H1 (cell line): ENCODE data around the gene NLRP6. TPM values are rescaled to one million over a fixed set of nuclear protein-coding genes. Genes with fewer than 3 reads are reported as not detected.
A peak's percentile ranks its signal among the peaks of the same experiment; 100 is the strongest.

Experiments
- CTCF ChIA-PET: fragments of 300-600 bp; sonication (Branson Sonifier 250); formaldehyde crosslinking; loops from one replicate; lab custom pipeline; 2021; ENCODE audit not compliant: partially characterized antibody; lab: Charles Lee
- POLR2A ChIA-PET: fragments of 300-600 bp; sonication (Branson Sonifier 250); formaldehyde crosslinking; loops from one replicate; lab custom pipeline; 2021; ENCODE audit warnings: inconsistent platforms; ENCODE audit not compliant: partially characterized antibody; lab: Charles Lee
- DNase-seq, 2 experiments: peaks; one replicate each; pipeline versions ENCODE4 v3.0.0 to v3.0.0-alpha.2; 2010 to 2022; ENCODE audit warnings: low spot score in 2 of 2, low read depth in 1 of 2, mixed read lengths in 1 of 2
- FAIRE-seq: peaks from 2 replicates; lab custom pipeline; 2011; peaks lifted over from hg19 to GRCh38; lab: Jason Lieb, UNC
- H2AFZ ChIP-seq: 2 replicates; pipeline ENCODE4 v1.8.1; 2012; ENCODE audit warnings: low read length, inconsistent platforms
- H2AK5ac ChIP-seq: 2 replicates; pipeline ENCODE4 v1.6.1; 2013; ENCODE audit warnings: low read depth, low read length
- H2BK120ac ChIP-seq: replicated peaks from 2 replicates; pipeline ENCODE3; 2013; ENCODE audit warnings: low read depth, low read length, inconsistent platforms
- H2BK12ac ChIP-seq: 2 replicates; pipeline ENCODE4 v1.6.1; 2013; ENCODE audit warnings: low read depth, low read length
- H2BK15ac ChIP-seq: 2 replicates; pipeline ENCODE4 v1.6.1; 2013; ENCODE audit warnings: low read length
- H2BK20ac ChIP-seq: 2 replicates; pipeline ENCODE4 v1.6.1; 2013; ENCODE audit warnings: low read length
- H2BK5ac ChIP-seq: 2 replicates; pipeline ENCODE4 v1.6.1; 2013; ENCODE audit warnings: low read depth, low read length
- H3K14ac ChIP-seq: 2 replicates; pipeline ENCODE4 v1.6.1; 2013; ENCODE audit warnings: inconsistent platforms; ENCODE audit not compliant: insufficient read length
- H3K18ac ChIP-seq: 2 replicates; pipeline ENCODE4 v1.6.1; 2013; ENCODE audit warnings: low read length; ENCODE audit errors: extremely low read depth
- H3K23ac ChIP-seq: 2 replicates; pipeline ENCODE4 v1.6.1; 2013; ENCODE audit warnings: inconsistent platforms; ENCODE audit not compliant: insufficient read length
- H3K23me2 ChIP-seq: 2 replicates; pipeline ENCODE4 v1.6.1; 2013; ENCODE audit warnings: low read depth, low read length
- H3K27ac ChIP-seq: 2 replicates; pipeline ENCODE4 v1.6.1; 2011; ENCODE audit warnings: low read depth, low read length, inconsistent platforms
- H3K27me3 ChIP-seq, 4 experiments: replicated peaks in 1 of 4; 1 replicate in 1 of 4; 2 replicates in 3 of 4; pipeline versions ENCODE4 v1.6.1 to v1.8.1; 2011 to 2013; ENCODE audit warnings: low read length in 3 of 4, mild to moderate bottlenecking in 3 of 4, inconsistent platforms in 2 of 4, mixed read lengths in 2 of 4, moderate library complexity in 1 of 4; ENCODE audit not compliant: control insufficient read depth in 3 of 4, insufficient read depth in 3 of 4; ENCODE audit errors: extremely low read depth in 1 of 4
- H3K36me3 ChIP-seq, 4 experiments: 2 replicates each; pipeline versions ENCODE4 v1.6.1 to v1.8.1; 2011 to 2013; ENCODE audit warnings: mild to moderate bottlenecking in 4 of 4, low read length in 3 of 4, moderate library complexity in 2 of 4, control low read depth in 1 of 4, inconsistent platforms in 1 of 4; ENCODE audit not compliant: insufficient read depth in 4 of 4, control insufficient read depth in 2 of 4
- H3K4ac ChIP-seq: replicated peaks from 2 replicates; pipeline ENCODE3; 2013; ENCODE audit warnings: low read length, low read depth, mixed read lengths, inconsistent platforms; ENCODE audit not compliant: insufficient read length
- H3K4me1 ChIP-seq, 4 experiments: replicated peaks in 1 of 4; 1 replicate in 1 of 4; 2 replicates in 3 of 4; pipeline versions ENCODE4 v1.6.1 to v1.8.1; 2011 to 2013; ENCODE audit warnings: low read length in 3 of 4, inconsistent platforms in 2 of 4, mixed read lengths in 1 of 4; ENCODE audit not compliant: insufficient read depth in 4 of 4, control insufficient read depth in 3 of 4
- H3K4me2 ChIP-seq, 2 experiments: 2 replicates each; pipeline versions ENCODE4 v1.6.1 to v1.8.1; 2011 to 2013; ENCODE audit warnings: low read depth in 2 of 2, low read length in 2 of 2, control low read depth in 1 of 2, inconsistent platforms in 1 of 2, mild to moderate bottlenecking in 1 of 2; ENCODE audit not compliant: insufficient read depth in 1 of 2
- H3K4me3 ChIP-seq, 4 experiments: fragments of 200-600, 300-600 bp in 1 of 4; sonication (generic), shearing (Covaris generic), sonication (Bioruptor Twin) in 1 of 4; 2 replicates each; pipeline versions ENCODE4 v1.5.1 to v1.8.1; 2011 to 2016; ENCODE audit warnings: low read length in 4 of 4, low read depth in 3 of 4, control low read depth in 2 of 4, inconsistent platforms in 2 of 4, mild to moderate bottlenecking in 2 of 4, mixed read lengths in 1 of 4, moderate library complexity in 1 of 4; ENCODE audit not compliant: insufficient read depth in 2 of 4; ENCODE audit errors: extremely low read depth in 1 of 4
- H3K56ac ChIP-seq: replicated peaks from 2 replicates; pipeline ENCODE3; 2013; ENCODE audit warnings: low read depth, mild to moderate bottlenecking, mixed read lengths, low read length, inconsistent platforms; ENCODE audit not compliant: insufficient read length
- H3K79me1 ChIP-seq: 2 replicates; pipeline ENCODE4 v1.6.1; 2013; ENCODE audit warnings: low read depth, low read length, control low read depth
- H3K79me2 ChIP-seq, 2 experiments: 2 replicates each; pipeline versions ENCODE4 v1.6.1 to v1.8.1; 2012 to 2013; ENCODE audit warnings: low read length in 2 of 2, mild to moderate bottlenecking in 2 of 2, inconsistent platforms in 1 of 2; ENCODE audit not compliant: insufficient read depth in 2 of 2, control insufficient read depth in 1 of 2
- H3K9ac ChIP-seq, 4 experiments: replicated peaks in 1 of 4; 1 replicate in 1 of 4; 2 replicates in 3 of 4; pipeline versions ENCODE4 v1.6.1 to v1.8.1; 2011 to 2013; ENCODE audit warnings: low read depth in 3 of 4, low read length in 3 of 4, control low read depth in 2 of 4, mild to moderate bottlenecking in 2 of 4, moderate library complexity in 2 of 4, inconsistent platforms in 1 of 4; ENCODE audit errors: extremely low read depth in 1 of 4
- H3K9me3 ChIP-seq, 2 experiments: 2 replicates each; pipeline versions ENCODE4 v1.6.1 to v1.8.1; 2012 to 2013; ENCODE audit warnings: mild to moderate bottlenecking in 2 of 2, moderate library complexity in 2 of 2, control low read depth in 1 of 2, inconsistent platforms in 1 of 2, low read depth in 1 of 2, low read length in 1 of 2, mixed read lengths in 1 of 2; ENCODE audit not compliant: insufficient read depth in 2 of 2
- H4K20me1 ChIP-seq, 2 experiments: replicated peaks in 1 of 2; 2 replicates each; pipeline versions ENCODE3 to v1.8.1; 2011 to 2013; ENCODE audit warnings: inconsistent platforms in 2 of 2, low read length in 2 of 2, mild to moderate bottlenecking in 1 of 2; ENCODE audit not compliant: insufficient read depth in 2 of 2, control insufficient read depth in 1 of 2
- H4K5ac ChIP-seq: 2 replicates; pipeline ENCODE4 v1.6.1; 2013; ENCODE audit warnings: low read length, low read depth, mixed read lengths, inconsistent platforms; ENCODE audit not compliant: insufficient read length
- H4K8ac ChIP-seq: 2 replicates; pipeline ENCODE4 v1.8.0; 2013; ENCODE audit warnings: mild to moderate bottlenecking, moderate library complexity, low read length, inconsistent platforms; ENCODE audit not compliant: insufficient read depth; ENCODE audit errors: extremely low read depth
- H4K91ac ChIP-seq: replicated peaks from 2 replicates; pipeline ENCODE3; 2013; ENCODE audit warnings: low read length, mixed read lengths, inconsistent platforms; ENCODE audit not compliant: insufficient read length
- BCL11A ChIP-seq, 2 experiments: IDR thresholded peaks; one replicate each; pipeline ENCODE4 v1.6.1; 2011; ENCODE audit warnings: low read depth in 2 of 2, low read length in 2 of 2, mild to moderate bottlenecking in 2 of 2
- CREB1 ChIP-seq: IDR thresholded peaks from 2 replicates; pipeline ENCODE4 v1.6.1; 2012; ENCODE audit warnings: inconsistent platforms
- JUN ChIP-seq: IDR thresholded peaks from 2 replicates; pipeline ENCODE4 v1.6.1; 2011; ENCODE audit warnings: low read depth, mild to moderate bottlenecking, improper control_type of control experiment, low read length
- POLR2AphosphoS5 ChIP-seq: IDR thresholded peaks from 2 replicates; pipeline ENCODE4 v1.6.1; 2011; ENCODE audit warnings: low read depth, low read length
- POU5F1 ChIP-seq: IDR thresholded peaks from 2 replicates; pipeline ENCODE4 v1.6.1; 2011; ENCODE audit warnings: low read depth, mild to moderate bottlenecking, low read length, moderate library complexity
- RXRA ChIP-seq: IDR thresholded peaks from 2 replicates; pipeline ENCODE4 v1.6.1; 2011; ENCODE audit warnings: low read depth, mild to moderate bottlenecking, low read length, moderate library complexity; ENCODE audit not compliant: insufficient read depth
- SIX5 ChIP-seq: IDR thresholded peaks from 2 replicates; pipeline ENCODE4 v1.6.1; 2011; ENCODE audit warnings: mild to moderate bottlenecking, low read depth, low read length
- SP1 ChIP-seq: IDR thresholded peaks from 2 replicates; pipeline ENCODE4 v1.6.1; 2011; ENCODE audit warnings: low read depth, low read length
- SP4 ChIP-seq: IDR thresholded peaks from 2 replicates; pipeline ENCODE4 v1.6.1; 2012; ENCODE audit warnings: low read length, inconsistent platforms
- USF2 ChIP-seq: IDR thresholded peaks from 2 replicates; pipeline ENCODE4 v1.6.1; 2011; ENCODE audit warnings: low read length, improper control_type of control experiment
- WGBS, 2 experiments: shearing (Covaris generic) in 1 of 2; methylation state at CpG; one replicate each; pipeline versions ENCODE4 v1.1.6 to v1.1.7; 2013 to 2015; ENCODE audit warnings: low lambda C conversion rate in 2 of 2, mixed read lengths in 2 of 2, inconsistent platforms in 1 of 2, low coverage in 1 of 2, missing lambda C conversion rate in 1 of 2; ENCODE audit not compliant: insufficient replicate concordance in 2 of 2, insufficient coverage in 1 of 2, insufficient read length in 1 of 2; ENCODE audit errors: extremely low coverage in 1 of 2, missing lambda C conversion rate in 1 of 2; 5-methylcytosine and 5-hydroxymethylcytosine counted together
- polyA plus RNA-seq, 7 experiments: library from polyadenylated mRNA; depleted of rRNA in 3 of 7; stranded (reverse) in 5 of 7; unstranded in 2 of 7; fragments of >200 nt in 5 of 7; fragments of 200-250 nt in 2 of 7; gene quantifications; 1 replicate in 5 of 7; 2 replicates in 1 of 7; 4 replicates in 1 of 7; pipeline versions ENCODE4 v1.2.1 to v1.2.3, GENCODE V29; 2011 to 2013; ENCODE audit warnings: missing spikeins in 2 of 7, mixed read lengths in 2 of 7
- total RNA-seq: library from RNA; stranded (reverse); fragmentation: NEBNext Ultra II Directional; extraction: Animal tissue kit (Norgen Biotek cat#: 25700); gene quantifications from 2 replicates; pipeline ENCODE4 v1.2.1, GENCODE V29; 2021
- TF ChIP-seq, protein P1 (sequence below): IDR thresholded peaks from 2 replicates; pipeline ENCODE4 v1.6.1; 2011; ENCODE audit warnings: low read depth, mild to moderate bottlenecking, low read length; ENCODE audit not compliant: insufficient read depth

Gene NLRP6
- total and polyA plus RNA-seq, 2 of the 8 experiments (the other 6 are each of a cell fraction or from before 2014, with no cell fraction given), result not detected

GRCh38 chr11:283405-284104 lies 5.3 kb downstream of the NLRP6 start:
- no peak overlapping the region for H2BK15ac ChIP-seq
- H3K4me1 ChIP-seq, result peaks cover 0 to 13% (median 9%) of the 10 kb centered on the region in 4 experiments; a peak in 6 of 7 replicates
- H3K9me3 ChIP-seq, result peaks cover 0 to 3% of the 10 kb centered on the region in 2 experiments; a peak in 1 of 4 replicates
- H3K23me2 ChIP-seq, result peaks cover 5% of the 10 kb centered on the region; the same call in 1 of the 2 replicates
- 85% methylated on average over 18 of the region's 23 CpGs; no CpG with 5 or more reads in 1 of the 2 experiments for WGBS, 2 experiments
- peak overlapping the region; percentile 39; the same call in 1 of the 2 replicates for H2BK12ac ChIP-seq
- no peak overlapping the region for H3K56ac ChIP-seq
- H2BK5ac ChIP-seq, result peak overlapping the region; percentile 88; the same call in 1 of the 2 replicates
- H4K5ac ChIP-seq, result peak overlapping the region; percentile 38
- 0 out of 2 replicates have a peak overlapping the region, but pooled peaks have one; percentile 60 for H3K18ac ChIP-seq
- no peak overlapping the region for H3K4ac ChIP-seq
- peaks cover 5 to 20% (median 14%) of the 10 kb centered on the region in 4 experiments; a peak in 6 of 7 replicates for H3K27me3 ChIP-seq
- H3K14ac ChIP-seq, result no peak overlapping the region
- FAIRE-seq, result no peak
- no peak overlapping the region for H2AFZ ChIP-seq
- H3K27ac ChIP-seq, result no peak overlapping the region
- CTCF ChIA-PET, result interaction anchor here (0.9 to 8.6 kb wide), 4 partner anchors 22 to 81 kb away, joined by 3 to 88 read pairs (median 8); no protein-coding TSS in a partner anchor
- no peaks in the 10 kb centered on the region for H3K79me1 ChIP-seq
- no peaks in the 10 kb centered on the region for H4K20me1 ChIP-seq
- H4K8ac ChIP-seq, result peak overlapping the region; percentile 31; the same call in 1 of the 2 replicates
- H4K91ac ChIP-seq, result peak overlapping the region; percentile 73
- no peak overlapping the region for H3K23ac ChIP-seq
- DNase-seq, result peak in 1 of 2 experiments; percentile 33
- H3K79me2 ChIP-seq, result no peaks in the 10 kb centered on the region
- POLR2A ChIA-PET, result interaction anchor here (1.4 to 7.7 kb wide), 6 partner anchors 11 to 72 kb away, joined by 4 to 51 read pairs (median 6); partner anchors contain the start of gene IFITM5
- H3K36me3 ChIP-seq, result no peaks in the 10 kb centered on the region
- 0 out of 2 replicates have a peak overlapping the region, but pooled peaks have one; percentile 40 for H2AK5ac ChIP-seq
- H2BK120ac ChIP-seq, result peak overlapping the region; percentile 92
- H3K4me3 ChIP-seq, result no peak overlapping the region
- H3K4me2 ChIP-seq, result no peak overlapping the region
- H3K9ac ChIP-seq, result no peak overlapping the region
- 0 out of 2 replicates have a peak overlapping the region, but pooled peaks have one; percentile 72 for H2BK20ac ChIP-seq
- no peak for TF ChIP-seq RXRA
- TF ChIP-seq USF2, result no peak
- no peak for TF ChIP-seq SP1
- no peak for TF ChIP-seq SIX5
- TF ChIP-seq POLR2AphosphoS5, result no peak
- no peak for TF ChIP-seq SP4
- TF ChIP-seq POU5F1, result no peak
- TF ChIP-seq BCL11A (IDR thresholded peaks at IDR 0.05; ENCODE audit: low read depth in 2 of 2, low read length in 2 of 2), result no peak
- TF ChIP-seq, protein P1, sequence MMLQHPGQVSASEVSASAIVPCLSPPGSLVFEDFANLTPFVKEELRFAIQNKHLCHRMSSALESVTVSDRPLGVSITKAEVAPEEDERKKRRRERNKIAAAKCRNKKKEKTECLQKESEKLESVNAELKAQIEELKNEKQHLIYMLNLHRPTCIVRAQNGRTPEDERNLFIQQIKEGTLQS, result no peak
- no peak for TF ChIP-seq JUN
- no peak for TF ChIP-seq CREB1
